ENCODE results near the gene PARD6B. TPM values are rescaled to one million over a fixed set of nuclear protein-coding genes. Genes with fewer than 3 reads are reported as not detected.

Gene PARD6B
- total and polyA plus RNA-seq, 2 of the 4 experiments (the other 2 are of a cell fraction), result 0.17 to 0.90 TPM

- H2BK20ac ChIP-seq (ENCODE audit: low read depth, low read length), result peak overlapping the region; percentile 12; the same call in 1 of the 2 replicates
- H3K79me1 ChIP-seq (ENCODE audit: low read depth in 1 of 2, low read length in 2 of 2), result no peaks in the 10 kb centered on the region
- no peak for ATAC-seq (ENCODE audit: low read depth)
- no peak overlapping the region for H3K14ac ChIP-seq (replicated peaks; ENCODE audit: low read depth, low read length)
- no peaks in the 10 kb centered on the region for H4K20me1 ChIP-seq (ENCODE audit: insufficient read depth, low read length)
- no peak overlapping the region for H4K91ac ChIP-seq (ENCODE audit: insufficient read depth, low read depth, low read length)
- no peak overlapping the region for H3K56ac ChIP-seq (ENCODE audit: extremely low read depth, insufficient read depth, low read length)
- no peak overlapping the region for H2BK5ac ChIP-seq (ENCODE audit: low read depth, low read length, poor library complexity, severe bottlenecking)
- H2AK5ac ChIP-seq (ENCODE audit: low read depth, low read length), result no peak overlapping the region
- no peaks in the 10 kb centered on the region for H3K9me3 ChIP-seq (ENCODE audit: control insufficient read depth, insufficient read depth, low read length)
- H3K4ac ChIP-seq (ENCODE audit: low read depth, low read length), result peak overlapping the region; percentile 17; the same call in 1 of the 2 replicates
- no peak overlapping the region for H3K4me2 ChIP-seq (ENCODE audit: low read depth, low read length)
- POLR2A ChIA-PET (ENCODE audit: unreplicated experiment), result no interaction called here
- CTCF ChIA-PET, result interaction anchor here (0.7 kb wide), 1 partner anchor 594 kb away, joined by 3 read pairs; no protein-coding TSS in a partner anchor
- 53% methylated on average over 5 of the region's 11 CpGs; no CpG with 5 or more reads in 1 of the 2 experiments for WGBS, 2 experiments (ENCODE audit: extremely low coverage in 2 of 2, insufficient read length in 1 of 2)
- no peak overlapping the region for H2AFZ ChIP-seq (replicated peaks; ENCODE audit: low read length, poor library complexity)
- H3K23ac ChIP-seq (ENCODE audit: low read depth, low read length), result no peak overlapping the region
- no peaks in the 10 kb centered on the region for H3K27me3 ChIP-seq (ENCODE audit: control insufficient read depth, insufficient read depth, low read length)
- H3K4me3 ChIP-seq (ENCODE audit: insufficient read depth, low read depth, low read length), result no peak overlapping the region
- intact Hi-C loops (cut with micrococcal nuclease), result no loop called here
- dilution Hi-C loops (cut with HindIII; ENCODE audit: low sequenced_read_pairs, unreplicated experiment), result no loop called here
- H4K5ac ChIP-seq (ENCODE audit: low read depth, low read length), result no peak overlapping the region
- no peak for DNase-seq
- H4K8ac ChIP-seq (ENCODE audit: low read depth in 2 of 2, low read length in 2 of 2), result no peak overlapping the region
- no peak overlapping the region; the same call in 2 of the 3 replicates for H2BK15ac ChIP-seq (ENCODE audit: low read depth, low read length)
- H3K27ac ChIP-seq (ENCODE audit: insufficient read depth, low read length), result no peak overlapping the region
- no peak overlapping the region for H2AK9ac ChIP-seq (replicated peaks; ENCODE audit: low read depth, low read length, poor library complexity)
- in situ Hi-C loops (cut with MboI; ENCODE audit: low sequenced_read_pairs), result no loop called here
- peak overlapping the region; percentile 29; the same call in 1 of the 2 replicates for H2BK120ac ChIP-seq (ENCODE audit: low read depth, low read length)
- peaks cover 8% of the 10 kb centered on the region; the same call in 1 of the 2 replicates for H3K9me1 ChIP-seq (ENCODE audit: insufficient read depth, low read length)
- no peak overlapping the region for H3K9ac ChIP-seq (ENCODE audit: low read depth, low read length)
- H3K18ac ChIP-seq (ENCODE audit: low read depth, low read length), result no peak overlapping the region
- H3K4me1 ChIP-seq (ENCODE audit: control insufficient read depth, insufficient read depth, low read length), result peaks cover 2% of the 10 kb centered on the region
- no peaks in the 10 kb centered on the region for H3K36me3 ChIP-seq (ENCODE audit: control insufficient read depth, insufficient read depth, low read length)
- no TSS peak for BruUV-seq (replicated peaks)
- no peak for TF ChIP-seq USF2 (IDR thresholded peaks at IDR 0.05; ENCODE audit: low read depth, low read length)
- no peak for TF ChIP-seq SMC3 (IDR thresholded peaks at IDR 0.05; ENCODE audit: low read depth, low read length)
- no peak for TF ChIP-seq MAFK (IDR thresholded peaks at IDR 0.05; ENCODE audit: low read depth, low read length)
- no peak for TF ChIP-seq MXI1 (IDR thresholded peaks at IDR 0.05; ENCODE audit: borderline replicate concordance, low read depth, low read length)
- TF ChIP-seq RAD21 (IDR thresholded peaks at IDR 0.05; ENCODE audit: low read length), result no peak
- no peak for TF ChIP-seq MAZ (IDR thresholded peaks at IDR 0.05; ENCODE audit: borderline replicate concordance, low read depth, low read length)
- no peak for TF ChIP-seq CTCF (conservative IDR thresholded peaks at IDR 0.05; ENCODE audit: low read depth, low read length)
- TF ChIP-seq NFE2L2 (IDR thresholded peaks at IDR 0.05; ENCODE audit: low read depth, low read length), result no peak
- no peak for TF ChIP-seq ELK1 (IDR thresholded peaks at IDR 0.05; ENCODE audit: borderline replicate concordance, low read depth, low read length)
- TF ChIP-seq POLR2A (IDR thresholded peaks at IDR 0.05; ENCODE audit: low read depth, low read length), result no peak
- no peak for TF ChIP-seq CEBPB (IDR thresholded peaks at IDR 0.05; ENCODE audit: low read depth, low read length)
- no peak for TF ChIP-seq FOS (IDR thresholded peaks at IDR 0.05; ENCODE audit: low read depth, low read length)
- TF ChIP-seq BHLHE40 (IDR thresholded peaks at IDR 0.05; ENCODE audit: low read depth, low read length), result no peak
- no peak for TF ChIP-seq RFX5 (IDR thresholded peaks at IDR 0.05; ENCODE audit: low read depth, low read length)
Measured at GRCh38 chr20:50701041-50701963, 30.1 kb upstream of the PARD6B start.
